ENCODE results near the gene GRID2. TPM values are rescaled to one million over a fixed set of nuclear protein-coding genes. Genes with fewer than 3 reads are reported as not detected.

Gene GRID2
- total RNA-seq, 6 experiments from 2014 or later, result not detected

- TF ChIP-seq POLR2A (IDR thresholded peaks at IDR 0.05), result no peak
- H3K27me3 ChIP-seq, result no peaks in the 10 kb centered on the region
- H3K36me3 ChIP-seq, result no peaks in the 10 kb centered on the region
- H3K4me3 ChIP-seq, result no peak overlapping the region
- WGBS (ENCODE audit: insufficient coverage, low coverage, low lambda C conversion rate, missing lambda C conversion rate), result 31% methylated on average over 1 of the region's 1 CpG
- no peaks in the 10 kb centered on the region for H3K9me3 ChIP-seq
- no peak overlapping the region for H3K27ac ChIP-seq
- ATAC-seq (no peak), DNase-seq (no peak)
- intact Hi-C loops (cut with DNase I), result no loop called here
- H3K4me1 ChIP-seq, result no peaks in the 10 kb centered on the region
These were observed 1428.7 kb downstream of the GRID2 start for GRCh38 chr4:93732509-93732908.

DNA sequence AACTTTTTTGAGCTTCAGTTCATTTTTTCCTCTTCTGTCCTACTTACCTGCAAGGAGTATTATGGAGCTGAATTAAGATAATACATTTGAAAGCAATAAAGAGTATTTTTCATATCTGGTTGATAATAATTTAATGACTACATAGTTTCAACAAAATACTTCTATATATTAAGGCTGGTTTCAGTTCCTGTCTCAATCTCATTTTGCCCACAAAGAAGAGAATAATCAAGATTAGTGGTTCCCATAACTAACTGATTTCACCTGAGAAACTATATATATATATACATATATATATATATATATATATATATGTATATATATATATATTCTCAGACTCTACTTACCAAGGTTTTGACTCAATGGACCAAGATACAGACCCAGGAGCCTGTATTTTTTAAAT lies 1437.1 kb downstream of the GRID2 start:
- Histone ChIP-seq H3K36me3 (no peaks in the 10 kb centered on the region), H3K27ac (no peak overlapping the region), H3K27me3 (no peaks in the 10 kb centered on the region), H3K4me1 (no peaks in the 10 kb centered on the region), H3K9me3 (no peaks in the 10 kb centered on the region), H3K4me3 (no peak overlapping the region)
- intact Hi-C loops (cut with DNase I), result no loop called here
- TF ChIP-seq POLR2A (IDR thresholded peaks at IDR 0.05), result no peak
- no peak for TF ChIP-seq CTCF (IDR thresholded peaks at IDR 0.05)
- ATAC-seq (no peak), DNase-seq (no peak)

DNA sequence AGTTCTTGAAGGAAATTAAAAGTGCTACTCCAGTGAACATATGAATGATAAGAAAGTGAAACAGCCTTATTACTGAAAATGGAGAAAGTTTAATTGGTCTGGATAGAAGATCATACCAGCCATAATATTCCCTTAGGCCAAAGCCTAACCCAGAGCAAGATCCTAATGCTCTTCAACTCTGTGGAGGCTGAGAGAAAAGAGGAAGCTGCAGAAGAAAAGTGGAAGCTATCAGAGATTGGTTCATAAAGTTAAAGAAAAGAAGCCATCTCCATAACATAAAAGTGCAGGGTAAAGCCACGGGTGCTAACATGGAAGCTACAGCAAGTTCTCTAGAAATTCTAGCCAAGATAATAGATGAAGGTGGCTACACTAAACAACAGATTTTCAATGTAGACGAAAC lies 1439.3 kb downstream of the GRID2 start:
- no peaks in the 10 kb centered on the region for H3K9me3 ChIP-seq
- no peaks in the 10 kb centered on the region for H3K27me3 ChIP-seq
- 40% methylated on average over 2 of the region's 2 CpGs for WGBS (ENCODE audit: insufficient coverage, low coverage, low lambda C conversion rate, missing lambda C conversion rate)
- intact Hi-C loops (cut with DNase I), result no loop called here
- DNase-seq, result no peak
- no peak for TF ChIP-seq CTCF (IDR thresholded peaks at IDR 0.05)
- no peak for TF ChIP-seq POLR2A (IDR thresholded peaks at IDR 0.05)
- no peak overlapping the region for H3K4me3 ChIP-seq
- no peak overlapping the region for H3K27ac ChIP-seq
- ATAC-seq, result no peak
- H3K36me3 ChIP-seq, result no peaks in the 10 kb centered on the region
- H3K4me1 ChIP-seq, result no peaks in the 10 kb centered on the region

GRCh38 chr4:93743635-93744034 lies 1439.9 kb downstream of the GRID2 start:
- WGBS (ENCODE audit: insufficient coverage, low coverage, low lambda C conversion rate, missing lambda C conversion rate), result 73% methylated on average over 1 of the region's 1 CpG
- DNase-seq, result no peak
- H3K36me3 ChIP-seq, result no peaks in the 10 kb centered on the region
- no peak overlapping the region for H3K27ac ChIP-seq
- no peaks in the 10 kb centered on the region for H3K27me3 ChIP-seq
- no peak for ATAC-seq
- intact Hi-C loops (cut with DNase I), result no loop called here
- H3K4me3 ChIP-seq, result no peak overlapping the region
- no peaks in the 10 kb centered on the region for H3K9me3 ChIP-seq
- no peaks in the 10 kb centered on the region for H3K4me1 ChIP-seq
- no peak for TF ChIP-seq CTCF (IDR thresholded peaks at IDR 0.05)
- no peak for TF ChIP-seq POLR2A (IDR thresholded peaks at IDR 0.05)

- no peak for ATAC-seq
- intact Hi-C loops (cut with DNase I), result no loop called here
- WGBS (ENCODE audit: insufficient coverage, low coverage, low lambda C conversion rate, missing lambda C conversion rate), result 32% methylated on average over 2 of the region's 2 CpGs
These were observed 1441.2 kb downstream of the GRID2 start for GRCh38 chr4:93744961-93745360.

More at GRCh38 chr4:93744961-93745360, 1441.2 kb downstream of the GRID2 start:
- no peak for DNase-seq
- no peak for TF ChIP-seq POLR2A (IDR thresholded peaks at IDR 0.05)
- TF ChIP-seq CTCF (IDR thresholded peaks at IDR 0.05), result no peak
- no peak overlapping the region for H3K27ac ChIP-seq
- H3K36me3 ChIP-seq, result no peaks in the 10 kb centered on the region
- no peaks in the 10 kb centered on the region for H3K27me3 ChIP-seq
- H3K4me3 ChIP-seq, result no peak overlapping the region
- no peaks in the 10 kb centered on the region for H3K4me1 ChIP-seq
- no peaks in the 10 kb centered on the region for H3K9me3 ChIP-seq
